ENCODE data around the gene KCTD10. TPM values are rescaled to one million over a fixed set of nuclear protein-coding genes. Genes with fewer than 3 reads are reported as not detected.

Gene KCTD10
- total RNA-seq, 1 donor from 2014 or later = 47.4 TPM

GRCh38 chr12:109513051-109513450 is 36.0 kb upstream of the KCTD10 start:
- no peak overlapping the region for H3K27ac Mint-ChIP-seq
- no peaks in the 10 kb centered on the region for H3K9me3 Mint-ChIP-seq

DNA sequence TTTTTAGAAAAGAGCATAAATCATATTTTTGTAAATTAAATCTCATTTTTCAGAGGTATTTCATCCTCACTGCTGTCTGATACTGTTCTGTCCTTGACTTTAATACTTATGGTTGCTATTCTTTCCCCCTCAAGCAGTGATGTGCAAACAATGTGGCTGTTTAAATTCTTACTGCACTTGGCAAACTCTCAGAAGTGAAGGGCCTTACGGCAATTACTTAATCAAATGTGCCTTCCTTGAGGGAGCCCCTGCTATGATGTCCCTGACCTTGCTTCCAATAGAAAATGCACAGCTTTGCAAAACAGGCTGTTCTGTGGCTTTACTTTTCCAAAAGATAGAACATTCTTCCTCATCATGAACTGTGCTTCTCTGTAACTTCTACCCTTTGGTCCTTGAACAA is 35.5 kb upstream of the KCTD10 start:
- no peak overlapping the region for H3K27ac Mint-ChIP-seq
- H3K36me3 Mint-ChIP-seq = peaks cover 15% of the 10 kb centered on the region
- no peak overlapping the region for H3K4me3 Mint-ChIP-seq
- no peaks in the 10 kb centered on the region for H3K4me1 Mint-ChIP-seq (ENCODE audit: unreplicated experiment)
- no peaks in the 10 kb centered on the region for H3K9me3 Mint-ChIP-seq
- DNase-seq (ENCODE audit: extremely low spot score, unreplicated experiment) = no peak
- no peak for TF ChIP-seq CTCF (conservative IDR thresholded peaks at IDR 0.05)
- H3K27me3 Mint-ChIP-seq = no peaks in the 10 kb centered on the region

More at GRCh38 chr12:109513051-109513450, 36.0 kb upstream of the KCTD10 start:
- Mint-ChIP-seq H3K36me3 (peaks cover 17% of the 10 kb centered on the region), H3K4me3 (no peak overlapping the region), H3K4me1 (ENCODE audit: unreplicated experiment) (no peaks in the 10 kb centered on the region), H3K27me3 (no peaks in the 10 kb centered on the region)
- no peak for DNase-seq (ENCODE audit: extremely low spot score, unreplicated experiment)
- TF ChIP-seq CTCF (conservative IDR thresholded peaks at IDR 0.05) = no peak

DNA sequence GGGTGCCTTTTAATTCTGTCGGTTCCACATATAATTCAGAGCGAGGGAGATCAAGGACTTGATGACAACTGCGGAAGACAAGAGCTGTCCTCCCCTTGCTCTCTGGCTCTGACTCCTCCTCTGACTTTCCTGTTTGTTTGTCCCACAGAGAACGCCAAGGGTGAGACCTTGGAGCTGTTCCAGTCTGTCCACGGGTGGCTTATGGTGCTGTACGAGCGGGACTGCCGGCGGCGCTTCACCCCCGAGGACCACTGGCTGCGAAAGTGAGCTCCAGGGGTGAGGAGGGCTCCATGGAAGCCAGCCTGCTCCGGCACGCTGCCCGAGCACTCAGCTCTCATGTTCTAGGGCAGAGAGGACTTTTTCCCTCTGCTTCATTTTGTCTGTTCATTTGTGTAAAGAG is 33.1 kb upstream of the KCTD10 start:
- Mint-ChIP-seq H3K27ac (no peak overlapping the region), H3K4me1 (ENCODE audit: unreplicated experiment) (no peaks in the 10 kb centered on the region), H3K4me3 (no peak overlapping the region), H3K36me3 (peaks cover 11% of the 10 kb centered on the region), H3K27me3 (no peaks in the 10 kb centered on the region), H3K9me3 (no peaks in the 10 kb centered on the region)
- no peak for DNase-seq (ENCODE audit: extremely low spot score, unreplicated experiment)
- no peak for TF ChIP-seq CTCF (conservative IDR thresholded peaks at IDR 0.05)

GRCh38 chr12:109504068-109504467 is 27.0 kb upstream of the KCTD10 start:
- no peaks in the 10 kb centered on the region for H3K9me3 Mint-ChIP-seq
- DNase-seq (ENCODE audit: extremely low spot score, unreplicated experiment) = no peak
- peaks cover 14% of the 10 kb centered on the region for H3K36me3 Mint-ChIP-seq
- H3K27me3 Mint-ChIP-seq = no peaks in the 10 kb centered on the region
- H3K4me1 Mint-ChIP-seq (ENCODE audit: unreplicated experiment) = no peaks in the 10 kb centered on the region
- TF ChIP-seq CTCF (conservative IDR thresholded peaks at IDR 0.05) = no peak
- H3K27ac Mint-ChIP-seq = no peak overlapping the region
- H3K4me3 Mint-ChIP-seq = no peak overlapping the region

DNA sequence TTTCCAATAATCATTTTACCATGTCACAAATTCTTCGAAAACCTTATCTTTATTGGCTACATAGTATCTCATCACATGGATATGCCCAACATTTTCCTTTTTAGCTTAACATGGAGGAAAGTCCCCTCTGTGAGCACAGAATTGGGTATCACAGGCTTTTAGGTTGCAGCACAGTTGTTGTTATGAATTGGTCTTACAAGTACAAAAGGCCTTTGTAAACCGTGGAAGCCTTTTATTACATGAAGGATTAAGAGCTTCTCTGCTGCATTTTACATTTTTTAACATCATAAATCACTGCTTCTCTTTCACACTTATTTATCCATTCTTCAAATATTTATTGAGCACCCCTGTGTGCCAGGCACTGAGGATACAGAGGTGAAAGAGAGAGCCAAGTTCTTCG is 26.5 kb upstream of the KCTD10 start:
- H3K4me1 Mint-ChIP-seq (ENCODE audit: unreplicated experiment) = no peaks in the 10 kb centered on the region

More for the DNA sequence above, 26.5 kb upstream of the KCTD10 start:
- Mint-ChIP-seq H3K27ac (no peak overlapping the region), H3K36me3 (peaks cover 14% of the 10 kb centered on the region), H3K9me3 (no peaks in the 10 kb centered on the region), H3K27me3 (no peaks in the 10 kb centered on the region), H3K4me3 (no peak overlapping the region)
- no peak for TF ChIP-seq CTCF (conservative IDR thresholded peaks at IDR 0.05)
- DNase-seq (ENCODE audit: extremely low spot score, unreplicated experiment) = no peak

All from type B pancreatic cell (in vitro differentiated cells).